HepG2 (cell line): ENCODE measurements around the gene CLCN1. TPM values are rescaled to one million over a fixed set of nuclear protein-coding genes. Genes with fewer than 3 reads are reported as not detected.

Experiments used
- ATF7 ChIP-seq, 2 experiments: fragments of 450-650 bp in 1 of 2; sonication (generic) in 1 of 2; formaldehyde crosslinking in 1 of 2; IDR thresholded peaks; 2 replicates each; pipeline versions ENCODE4 v1.4.0 to v1.6.1; 2016 to 2020; ENCODE audit warnings: antibody characterized with exemption in 1 of 2, mild to moderate bottlenecking in 1 of 2, missing genetic modification reagents in 1 of 2
- CSRNP2 ChIP-seq: sonication (generic); formaldehyde crosslinking; conservative IDR thresholded peaks from 2 replicates; pipeline ENCODE4 v1.8.0; 2022; ENCODE audit warnings: low read depth, missing genetic modification reagents
- DMAP1 ChIP-seq: IDR thresholded peaks from 2 replicates; pipeline ENCODE4 v1.6.1; 2016
- FIP1L1 ChIP-seq: fragments of 200-400 bp; formaldehyde crosslinking; IDR thresholded peaks from 2 replicates; pipeline ENCODE4 v1.6.1; 2018; ENCODE audit warnings: low read depth, mild to moderate bottlenecking, low read length, moderate library complexity, borderline replicate concordance; ENCODE audit not compliant: insufficient read depth
- FOXA1 ChIP-seq, 2 experiments: fragments of 450-650 bp in 1 of 2; sonication (generic) in 1 of 2; formaldehyde crosslinking in 1 of 2; IDR thresholded peaks; 2 replicates each; pipeline versions ENCODE4 v1.4.0 to v1.6.1; 2016 to 2020; ENCODE audit warnings: missing genetic modification reagents in 1 of 2
- HNRNPLL ChIP-seq: fragments of 200-400 bp; formaldehyde crosslinking; IDR thresholded peaks from 2 replicates; pipeline ENCODE4 v1.6.1; 2017; ENCODE audit warnings: mild to moderate bottlenecking, low read depth, low read length; ENCODE audit not compliant: poor library complexity, severe bottlenecking
- MED1 ChIP-seq: sonication (generic); formaldehyde crosslinking; IDR thresholded peaks from 2 replicates; pipeline ENCODE4 v1.4.0; 2020; ENCODE audit warnings: missing genetic modification reagents
- NBN ChIP-seq: fragments of 450-650 bp; conservative IDR thresholded peaks from 2 replicates; pipeline ENCODE4 v1.6.1; 2017
- NR2F6 ChIP-seq, 2 experiments: IDR thresholded peaks; 2 replicates each; pipeline ENCODE4 v1.6.1; 2016; ENCODE audit warnings: antibody characterized with exemption in 1 of 2, mild to moderate bottlenecking in 1 of 2
- POGZ ChIP-seq: sonication (generic); formaldehyde crosslinking; IDR thresholded peaks from 2 replicates; pipeline ENCODE4 v1.4.0; 2020; ENCODE audit warnings: mild to moderate bottlenecking, missing genetic modification reagents
- PRMT3 ChIP-seq: sonication (generic); formaldehyde crosslinking; IDR thresholded peaks from 2 replicates; pipeline ENCODE4 v1.8.1; 2022; ENCODE audit warnings: low read depth, mild to moderate bottlenecking, moderate library complexity, missing genetic modification reagents, borderline replicate concordance
- RFX1 ChIP-seq: fragments of 450-650 bp; IDR thresholded peaks from 2 replicates; pipeline ENCODE4 v1.6.1; 2017
- SP4 ChIP-seq: sonication (generic); formaldehyde crosslinking; IDR thresholded peaks from 2 replicates; pipeline ENCODE4 v1.8.1; 2023; ENCODE audit warnings: mild to moderate bottlenecking, missing genetic modification reagents
- TERF1 ChIP-seq: sonication (generic); formaldehyde crosslinking; IDR thresholded peaks from 2 replicates; pipeline ENCODE4 v1.8.0; 2022; ENCODE audit warnings: mild to moderate bottlenecking, missing genetic modification reagents, moderate library complexity
- ZBTB38 ChIP-seq: sonication (generic); formaldehyde crosslinking; IDR thresholded peaks from 2 replicates; pipeline ENCODE4 v1.5.1; 2020; ENCODE audit warnings: mild to moderate bottlenecking, missing genetic modification reagents
- ZIK1 ChIP-seq: sonication (generic); formaldehyde crosslinking; IDR thresholded peaks from 2 replicates; pipeline ENCODE4 v1.5.0; 2020; ENCODE audit warnings: mild to moderate bottlenecking, low read depth, missing genetic modification reagents, borderline replicate concordance
- ZNF616 ChIP-seq: sonication (generic); formaldehyde crosslinking; IDR thresholded peaks from 2 replicates; pipeline ENCODE4 v1.5.0; 2020; ENCODE audit warnings: low read depth, mild to moderate bottlenecking, missing genetic modification reagents
- ZNF772 ChIP-seq: sonication (generic); formaldehyde crosslinking; IDR thresholded peaks from 2 replicates; pipeline ENCODE4 v1.5.0; 2020; ENCODE audit warnings: mild to moderate bottlenecking, missing genetic modification reagents
- ZZZ3 ChIP-seq: sonication (generic); formaldehyde crosslinking; IDR thresholded peaks from 2 replicates; pipeline ENCODE4 v1.4.0; 2020; ENCODE audit warnings: missing genetic modification reagents, mild to moderate bottlenecking, borderline replicate concordance
- polyA plus RNA-seq, 8 experiments: library from polyadenylated mRNA; depleted of rRNA in 3 of 8; stranded (reverse) in 7 of 8; unstranded in 1 of 8; fragments of >200 nt; fragmentation: Illumina TruSeq in 4 of 8; extraction: Trizol in 4 of 8; gene quantifications; 2 replicates each; pipeline versions ENCODE4 v1.2.1 to v1.2.3, GENCODE V29; 2011 to 2016; ENCODE audit warnings: low read depth in 4 of 8, missing spikeins in 1 of 8, mixed read lengths in 1 of 8; ENCODE audit not compliant: insufficient read depth in 1 of 8
- total RNA-seq, 5 experiments: library from RNA; depleted of rRNA; stranded (reverse); fragments of >200 nt; fragmentation: Illumina TruSeq; extraction: Trizol; gene quantifications; 2 replicates each; pipeline ENCODE4 v1.2.3, GENCODE V29; 2016; ENCODE audit warnings: low read depth in 1 of 5
- TF ChIP-seq, protein P1 (sequence below): sonication (generic); formaldehyde crosslinking; IDR thresholded peaks from 2 replicates; pipeline ENCODE4 v1.8.1; 2022; ENCODE audit warnings: mild to moderate bottlenecking, missing genetic modification reagents
- TF ChIP-seq, protein P2 (sequence below): sonication (generic); formaldehyde crosslinking; IDR thresholded peaks from 2 replicates; pipeline ENCODE4 v1.4.0; 2020; ENCODE audit warnings: mild to moderate bottlenecking, missing genetic modification reagents

Gene CLCN1
- total and polyA plus RNA-seq, 2 of the 13 experiments (the other 11 are each of a cell fraction or from before 2014, with no cell fraction given) = 0.01 TPM; not detected in 1

- TF ChIP-seq HNRNPLL = no peak
- TF ChIP-seq ZIK1 (CRISPR knock-in tag) = no peak
- peak; percentile 45; the same call in 1 of the 2 replicates for TF ChIP-seq NR2F6 (IDR thresholded peaks at IDR 0.05)
- TF ChIP-seq NR2F6 (CRISPR knock-in tag; IDR thresholded peaks at IDR 0.05) = peak; percentile 41; the same call in 1 of the 2 replicates
- TF ChIP-seq ZNF772 (CRISPR knock-in tag) = no peak
- TF ChIP-seq TERF1 = no peak
- TF ChIP-seq SP4 (CRISPR knock-in tag) = peak; percentile 49; the same call in 1 of the 2 replicates
- no peak for TF ChIP-seq RFX1
- 0 out of 2 replicates have a peak, but pooled peaks have one; percentile 7 for TF ChIP-seq ZBTB38 (CRISPR knock-in tag)
- no peak for TF ChIP-seq PRMT3 (CRISPR knock-in tag)
- no peak for TF ChIP-seq CSRNP2 (CRISPR knock-in tag)
- no peak for TF ChIP-seq FIP1L1
- TF ChIP-seq DMAP1 (CRISPR knock-in tag) = no peak; the same call in 1 of the 2 replicates
- no peak for TF ChIP-seq ATF7 (IDR thresholded peaks at IDR 0.05)
- no peak for TF ChIP-seq ATF7 (CRISPR knock-in tag; IDR thresholded peaks at IDR 0.05)
- TF ChIP-seq POGZ (CRISPR knock-in tag) = no peak
- no peak for TF ChIP-seq ZZZ3 (CRISPR knock-in tag)
- TF ChIP-seq ZNF616 (CRISPR knock-in tag) = no peak
- TF ChIP-seq MED1 (CRISPR knock-in tag) = peak; percentile 52; the same call in 1 of the 2 replicates
- TF ChIP-seq, protein P1, sequence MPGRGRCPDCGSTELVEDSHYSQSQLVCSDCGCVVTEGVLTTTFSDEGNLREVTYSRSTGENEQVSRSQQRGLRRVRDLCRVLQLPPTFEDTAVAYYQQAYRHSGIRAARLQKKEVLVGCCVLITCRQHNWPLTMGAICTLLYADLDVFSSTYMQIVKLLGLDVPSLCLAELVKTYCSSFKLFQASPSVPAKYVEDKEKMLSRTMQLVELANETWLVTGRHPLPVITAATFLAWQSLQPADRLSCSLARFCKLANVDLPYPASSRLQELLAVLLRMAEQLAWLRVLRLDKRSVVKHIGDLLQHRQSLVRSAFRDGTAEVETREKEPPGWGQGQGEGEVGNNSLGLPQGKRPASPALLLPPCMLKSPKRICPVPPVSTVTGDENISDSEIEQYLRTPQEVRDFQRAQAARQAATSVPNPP = no peak
- TF ChIP-seq FOXA1 (IDR thresholded peaks at IDR 0.05) = no peak
- TF ChIP-seq FOXA1 (CRISPR knock-in tag; IDR thresholded peaks at IDR 0.05) = no peak
- TF ChIP-seq, protein P2, sequence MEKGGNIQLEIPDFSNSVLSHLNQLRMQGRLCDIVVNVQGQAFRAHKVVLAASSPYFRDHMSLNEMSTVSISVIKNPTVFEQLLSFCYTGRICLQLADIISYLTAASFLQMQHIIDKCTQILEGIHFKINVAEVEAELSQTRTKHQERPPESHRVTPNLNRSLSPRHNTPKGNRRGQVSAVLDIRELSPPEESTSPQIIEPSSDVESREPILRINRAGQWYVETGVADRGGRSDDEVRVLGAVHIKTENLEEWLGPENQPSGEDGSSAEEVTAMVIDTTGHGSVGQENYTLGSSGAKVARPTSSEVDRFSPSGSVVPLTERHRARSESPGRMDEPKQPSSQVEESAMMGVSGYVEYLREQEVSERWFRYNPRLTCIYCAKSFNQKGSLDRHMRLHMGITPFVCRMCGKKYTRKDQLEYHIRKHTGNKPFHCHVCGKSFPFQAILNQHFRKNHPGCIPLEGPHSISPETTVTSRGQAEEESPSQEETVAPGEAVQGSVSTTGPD (CRISPR knock-in tag) = no peak
- no peak for TF ChIP-seq NBN
Observed at GRCh38 chr7:143284591-143285469, 31.1 kb upstream of the CLCN1 start, which contains the start of gene TMEM139 (continued).
